ENCODE data around the gene IVNS1ABP. TPM values are rescaled to one million over a fixed set of nuclear protein-coding genes. Genes with fewer than 3 reads are reported as not detected.

The IVNS1ABP gene
- total and polyA plus RNA-seq, 2 of the 13 experiments (the other 11 are each of a cell fraction or from before 2014, with no cell fraction given), result 49.1 to 51.7 TPM

GRCh38 chr1:185350027-185350442 lies 33.0 kb upstream of the IVNS1ABP start (continued):
- TF ChIP-seq HMGXB4 (CRISPR knock-in tag; IDR thresholded peaks at IDR 0.05; ENCODE audit: borderline replicate concordance in 1 of 2, low read depth in 1 of 2) (peak in 1 of 2 experiments; percentile 19; a peak in 1 of 4 replicates), MAFK (conservative IDR thresholded peaks at IDR 0.05 in 1 of 2, IDR thresholded peaks at IDR 0.05 in 1 of 2; ENCODE audit: low read length in 2 of 2) (peak in 1 of 2 experiments; percentile 30; a peak in 1 of 4 replicates), TCF7 (IDR thresholded peaks at IDR 0.05; ENCODE audit: low read depth) (peak; percentile 57), JUN (CRISPR knock-in tag; IDR thresholded peaks at IDR 0.05) (0 out of 2 replicates have a peak, but pooled peaks have one; percentile 57), HDAC1 (CRISPR knock-in tag; IDR thresholded peaks at IDR 0.05) (peak; percentile 59), MEF2D (CRISPR knock-in tag; IDR thresholded peaks at IDR 0.05) (peak; percentile 64), EP300 (IDR thresholded peaks at IDR 0.05; ENCODE audit: low read depth in 2 of 2, low read length in 2 of 2) (peak; percentile 46 to 69; a peak in 3 of 4 replicates), EP300 (CRISPR knock-in tag; IDR thresholded peaks at IDR 0.05; ENCODE audit: borderline replicate concordance) (peak; percentile 40; the same call in 1 of the 2 replicates), ZNF556 (CRISPR knock-in tag; IDR thresholded peaks at IDR 0.05; ENCODE audit: borderline replicate concordance) (0 out of 2 replicates have a peak, but pooled peaks have one; percentile 12)
- TF ChIP-seq, protein P1, sequence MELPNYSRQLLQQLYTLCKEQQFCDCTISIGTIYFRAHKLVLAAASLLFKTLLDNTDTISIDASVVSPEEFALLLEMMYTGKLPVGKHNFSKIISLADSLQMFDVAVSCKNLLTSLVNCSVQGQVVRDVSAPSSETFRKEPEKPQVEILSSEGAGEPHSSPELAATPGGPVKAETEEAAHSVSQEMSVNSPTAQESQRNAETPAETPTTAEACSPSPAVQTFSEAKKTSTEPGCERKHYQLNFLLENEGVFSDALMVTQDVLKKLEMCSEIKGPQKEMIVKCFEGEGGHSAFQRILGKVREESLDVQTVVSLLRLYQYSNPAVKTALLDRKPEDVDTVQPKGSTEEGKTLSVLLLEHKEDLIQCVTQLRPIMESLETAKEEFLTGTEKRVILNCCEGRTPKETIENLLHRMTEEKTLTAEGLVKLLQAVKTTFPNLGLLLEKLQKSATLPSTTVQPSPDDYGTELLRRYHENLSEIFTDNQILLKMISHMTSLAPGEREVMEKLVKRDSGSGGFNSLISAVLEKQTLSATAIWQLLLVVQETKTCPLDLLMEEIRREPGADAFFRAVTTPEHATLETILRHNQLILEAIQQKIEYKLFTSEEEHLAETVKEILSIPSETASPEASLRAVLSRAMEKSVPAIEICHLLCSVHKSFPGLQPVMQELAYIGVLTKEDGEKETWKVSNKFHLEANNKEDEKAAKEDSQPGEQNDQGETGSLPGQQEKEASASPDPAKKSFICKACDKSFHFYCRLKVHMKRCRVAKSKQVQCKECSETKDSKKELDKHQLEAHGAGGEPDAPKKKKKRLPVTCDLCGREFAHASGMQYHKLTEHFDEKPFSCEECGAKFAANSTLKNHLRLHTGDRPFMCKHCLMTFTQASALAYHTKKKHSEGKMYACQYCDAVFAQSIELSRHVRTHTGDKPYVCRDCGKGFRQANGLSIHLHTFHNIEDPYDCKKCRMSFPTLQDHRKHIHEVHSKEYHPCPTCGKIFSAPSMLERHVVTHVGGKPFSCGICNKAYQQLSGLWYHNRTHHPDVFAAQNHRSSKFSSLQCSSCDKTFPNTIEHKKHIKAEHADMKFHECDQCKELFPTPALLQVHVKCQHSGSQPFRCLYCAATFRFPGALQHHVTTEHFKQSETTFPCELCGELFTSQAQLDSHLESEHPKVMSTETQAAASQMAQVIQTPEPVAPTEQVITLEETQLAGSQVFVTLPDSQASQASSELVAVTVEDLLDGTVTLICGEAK (IDR thresholded peaks at IDR 0.05), result no peak
- TF ChIP-seq, protein P1 (CRISPR knock-in tag; IDR thresholded peaks at IDR 0.05), result no peak; the same call in 1 of the 2 replicates
- TF ChIP-seq, protein P2, sequence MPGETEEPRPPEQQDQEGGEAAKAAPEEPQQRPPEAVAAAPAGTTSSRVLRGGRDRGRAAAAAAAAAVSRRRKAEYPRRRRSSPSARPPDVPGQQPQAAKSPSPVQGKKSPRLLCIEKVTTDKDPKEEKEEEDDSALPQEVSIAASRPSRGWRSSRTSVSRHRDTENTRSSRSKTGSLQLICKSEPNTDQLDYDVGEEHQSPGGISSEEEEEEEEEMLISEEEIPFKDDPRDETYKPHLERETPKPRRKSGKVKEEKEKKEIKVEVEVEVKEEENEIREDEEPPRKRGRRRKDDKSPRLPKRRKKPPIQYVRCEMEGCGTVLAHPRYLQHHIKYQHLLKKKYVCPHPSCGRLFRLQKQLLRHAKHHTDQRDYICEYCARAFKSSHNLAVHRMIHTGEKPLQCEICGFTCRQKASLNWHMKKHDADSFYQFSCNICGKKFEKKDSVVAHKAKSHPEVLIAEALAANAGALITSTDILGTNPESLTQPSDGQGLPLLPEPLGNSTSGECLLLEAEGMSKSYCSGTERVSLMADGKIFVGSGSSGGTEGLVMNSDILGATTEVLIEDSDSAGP (CRISPR knock-in tag; IDR thresholded peaks at IDR 0.05; ENCODE audit: borderline replicate concordance), result no peak

Data from HepG2 (cell line).